HL-60/S4 (cell line): ENCODE measurements around the gene MTRFR.

ENCODE experiments used
- in situ Hi-C: fragments of 300-500 bp; cut with MboI; formaldehyde crosslinking; loops from 2 replicates; pipeline ENCODE4 v1.14.3; 2022; ENCODE audit warnings: low sequenced_read_pairs

MTRFR gene

GRCh38 chr12:123269395-123269892 lies 36.2 kb downstream of the MTRFR start:
- in situ Hi-C loops: no loop called here

DNA sequence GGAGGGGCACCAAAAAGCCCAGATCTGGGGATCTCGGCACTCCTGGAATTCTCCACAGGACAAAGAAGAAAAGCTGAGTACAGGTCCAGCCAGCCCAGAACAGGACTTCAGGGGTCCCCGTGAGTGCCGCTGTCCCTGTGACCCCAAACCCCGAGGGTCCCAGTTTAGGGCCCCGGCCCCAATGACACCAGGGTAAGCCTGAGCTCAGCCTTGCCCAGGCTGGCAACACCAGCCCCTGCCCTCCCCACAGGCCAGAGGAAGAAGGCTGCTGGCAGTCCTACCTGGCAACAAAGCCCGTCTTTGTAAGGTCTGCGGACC lies 36.6 kb downstream of the MTRFR start:
- in situ Hi-C loops: no loop called here

GRCh38 chr12:123270214-123271000 lies 37.2 kb downstream of the MTRFR start:
- in situ Hi-C loops: no loop called here

- in situ Hi-C loops: no loop called here
These were observed 37.9 kb downstream of the MTRFR start for GRCh38 chr12:123271001-123271668.

- in situ Hi-C loops: no loop called here
These were observed 39.9 kb downstream of the MTRFR start for GRCh38 chr12:123273166-123273565.

- in situ Hi-C loops: no loop called here
These were observed 44.9 kb downstream of the MTRFR start for GRCh38 chr12:123278101-123278627.

DNA sequence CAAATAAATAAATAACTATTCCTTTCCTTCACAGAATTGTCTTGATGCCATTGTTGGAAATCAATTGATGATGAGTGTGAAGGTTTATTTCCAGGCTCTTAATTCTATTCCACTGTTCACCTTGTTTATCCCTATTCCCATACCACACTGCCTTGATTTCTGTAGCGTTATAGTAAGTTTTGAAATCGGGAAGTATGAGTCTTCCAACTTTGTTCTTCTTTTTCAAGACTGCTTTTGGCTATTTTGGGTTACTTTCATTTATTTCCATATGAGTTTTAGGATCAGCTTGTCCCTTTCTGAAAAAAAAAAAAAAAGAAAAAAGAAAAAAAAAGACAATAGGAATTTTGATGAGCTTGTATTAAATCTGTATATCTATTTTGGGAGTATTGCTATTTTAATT lies 47.7 kb downstream of the MTRFR start:
- in situ Hi-C loops: no loop called here

DNA sequence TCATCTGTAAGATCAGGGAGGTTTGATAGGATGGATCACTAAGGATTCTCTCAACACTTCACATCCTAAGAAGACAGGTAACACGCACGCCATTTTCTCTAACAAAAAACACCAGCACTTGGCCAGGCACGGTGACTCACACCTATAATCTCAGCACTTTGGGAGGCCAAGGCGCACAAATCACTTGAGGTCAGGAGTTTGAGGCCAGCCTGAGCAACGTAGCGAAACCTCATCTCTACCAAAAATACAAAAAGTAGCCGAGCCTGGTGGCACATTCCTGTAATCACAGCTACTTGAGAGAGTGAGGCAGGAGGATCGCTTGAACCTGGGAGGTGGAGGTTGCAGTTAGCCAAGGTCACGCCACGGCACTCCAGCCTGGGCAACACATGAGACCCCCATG lies 48.9 kb downstream of the MTRFR start:
- in situ Hi-C loops: no loop called here

GRCh38 chr12:123283461-123283860 lies 50.2 kb downstream of the MTRFR start:
- in situ Hi-C loops: no loop called here

GRCh38 chr12:123284669-123285068 lies 51.4 kb downstream of the MTRFR start:
- in situ Hi-C loops: no loop called here

DNA sequence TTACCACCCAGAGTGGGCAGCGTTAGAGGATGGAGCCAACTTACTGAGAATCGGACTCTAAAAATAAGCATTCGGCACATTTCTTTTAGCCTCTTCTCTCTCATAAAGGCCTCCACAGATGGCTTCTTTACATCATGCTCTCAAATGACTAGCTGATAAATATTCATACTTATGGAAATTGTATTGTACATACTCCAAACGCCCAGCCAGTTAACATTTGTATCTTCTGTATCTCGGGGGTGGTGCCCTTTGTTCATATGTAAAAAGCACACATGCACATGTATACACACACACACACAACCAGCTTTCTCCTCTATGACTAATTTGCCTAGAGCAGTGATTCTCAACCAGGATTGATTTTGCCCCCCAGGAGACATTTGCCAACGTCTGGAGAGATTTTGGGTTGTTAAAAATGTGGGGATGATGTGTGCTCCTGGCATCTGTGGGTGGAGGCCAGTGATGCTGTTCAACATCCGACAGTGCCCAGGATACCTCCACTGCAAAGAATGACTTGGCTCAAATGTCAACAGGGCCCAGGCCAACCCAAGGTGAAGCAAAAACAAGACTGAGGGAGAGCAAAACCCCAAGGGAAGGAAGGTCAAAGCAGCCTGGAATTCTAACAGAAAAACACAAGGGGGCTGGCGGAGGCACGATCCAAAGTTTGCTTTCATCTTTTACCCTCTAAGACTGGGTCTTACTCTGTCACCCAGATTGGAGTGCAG lies 53.6 kb downstream of the MTRFR start:
- in situ Hi-C loops: no loop called here

GRCh38 chr12:123288751-123289346 lies 55.6 kb downstream of the MTRFR start:
- in situ Hi-C loops: no loop called here

GRCh38 chr12:123289911-123290310 lies 56.7 kb downstream of the MTRFR start:
- in situ Hi-C loops: no loop called here

GRCh38 chr12:123293178-123293760 lies 60.0 kb downstream of the MTRFR start:
- in situ Hi-C loops: no loop called here

DNA sequence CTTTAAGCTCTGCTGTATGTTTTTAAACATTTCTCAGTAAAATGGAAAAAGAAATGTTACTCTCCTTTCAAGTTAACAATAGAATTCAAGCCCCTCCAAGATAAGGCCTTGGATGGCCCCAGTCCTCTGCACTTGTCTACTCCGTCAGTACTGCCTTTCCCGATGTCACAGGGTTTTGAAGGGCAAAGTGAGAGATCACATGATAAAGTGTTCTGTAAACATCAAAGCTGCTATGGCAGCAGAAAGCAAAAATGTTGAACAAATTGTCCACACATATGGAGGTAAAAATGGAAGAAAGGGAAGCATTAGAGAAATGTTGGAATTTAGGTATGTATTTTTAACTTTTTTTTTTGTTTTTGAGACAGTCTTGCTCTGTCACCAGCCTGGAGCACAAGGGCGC lies 71.9 kb downstream of the MTRFR start:
- in situ Hi-C loops: no loop called here

DNA sequence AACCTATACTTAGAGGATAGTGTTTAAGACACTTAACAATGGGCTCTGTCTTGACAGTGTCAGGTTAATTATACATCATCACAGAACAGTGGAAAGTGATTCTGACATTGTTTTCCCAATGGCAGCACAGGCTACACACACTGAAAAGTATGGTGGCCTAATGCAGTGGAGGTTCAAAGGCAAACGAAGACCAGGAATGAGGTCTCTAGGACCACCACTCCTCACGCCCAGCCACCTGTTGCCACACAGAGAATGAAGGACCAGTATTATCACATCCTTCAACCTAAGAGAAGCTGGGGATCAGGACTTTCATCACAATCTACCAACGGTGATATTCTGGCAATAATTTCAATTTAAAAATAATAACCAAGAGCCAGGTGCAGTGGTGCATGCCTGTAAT lies 73.0 kb downstream of the MTRFR start:
- in situ Hi-C loops: no loop called here
